ENCODE measurements around the gene OPALIN.

GRCh38 chr10:96367470-96367869 lies 8.7 kb upstream of the OPALIN start:
- TF ChIP-seq CTCF (IDR thresholded peaks at IDR 0.05; ENCODE audit: extremely low read depth in 1 of 2, insufficient read depth in 1 of 2, low read depth in 1 of 2, low read length in 2 of 2) (no peak), EZH2 (IDR thresholded peaks at IDR 0.05; ENCODE audit: borderline replicate concordance, low read depth, low read length, severe bottlenecking) (no peak), POLR2AphosphoS5 (IDR thresholded peaks at IDR 0.05; ENCODE audit: insufficient read depth, low read depth, low read length) (no peak), POLR2A (IDR thresholded peaks at IDR 0.05; ENCODE audit: low read depth, low read length) (no peak), JUN (IDR thresholded peaks at IDR 0.05; ENCODE audit: borderline replicate concordance, insufficient read depth, insufficient read length, low read depth) (no peak), FOS (IDR thresholded peaks at IDR 0.05; ENCODE audit: borderline replicate concordance, insufficient read depth, low read length) (no peak), MYC (IDR thresholded peaks at IDR 0.05; ENCODE audit: low read depth, low read length) (no peak), GATA2 (IDR thresholded peaks at IDR 0.05; ENCODE audit: insufficient read depth, insufficient read length, low read depth, low read length) (no peak)
- TF ChIP-seq, protein P1, sequence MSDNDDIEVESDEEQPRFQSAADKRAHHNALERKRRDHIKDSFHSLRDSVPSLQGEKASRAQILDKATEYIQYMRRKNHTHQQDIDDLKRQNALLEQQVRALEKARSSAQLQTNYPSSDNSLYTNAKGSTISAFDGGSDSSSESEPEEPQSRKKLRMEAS (IDR thresholded peaks at IDR 0.05; ENCODE audit: insufficient read depth, insufficient read length): no peak

All from endothelial cell of umbilical vein (primary cell).